ENCODE measurements around the gene CRLF1.
A peak's percentile ranks its signal among the peaks of the same experiment; 100 is the strongest.
"Not testable (repeated sequence)": the region's sequence is repeated elsewhere in the genome, so short reads cannot be mapped to it uniquely, and the experiment has no call there.

Gene CRLF1

GRCh38 chr19:18593367-18594095, 13.1 kb downstream of the CRLF1 start:
- H3K9me3 Mint-ChIP-seq = no peaks in the 10 kb centered on the region
- peaks cover 6% of the 10 kb centered on the region for H3K36me3 Mint-ChIP-seq
- H3K4me3 Mint-ChIP-seq = peak overlapping the region; percentile 32
- peak overlapping the region; percentile 49 for H3K27ac Mint-ChIP-seq
- H3K27me3 Mint-ChIP-seq = peaks cover 25% of the 10 kb centered on the region
- peaks cover 41% of the 10 kb centered on the region for H3K4me1 Mint-ChIP-seq
- ATAC-seq = no peak

- peaks cover 47% of the 10 kb centered on the region for H3K4me1 Mint-ChIP-seq
- not testable (repeated sequence) for H3K27ac Mint-ChIP-seq, H3K4me3 Mint-ChIP-seq
These were observed 13.9 kb downstream of the CRLF1 start for GRCh38 chr19:18592732-18593131.

GRCh38 chr19:18591735-18592385, 14.7 kb downstream of the CRLF1 start:
- H3K36me3 Mint-ChIP-seq = peaks cover 6% of the 10 kb centered on the region
- ATAC-seq = no peak
- peak overlapping the region; percentile 48 for H3K4me3 Mint-ChIP-seq
- peaks cover 14% of the 10 kb centered on the region for H3K27me3 Mint-ChIP-seq
- no peak overlapping the region for H3K27ac Mint-ChIP-seq
- peaks cover 51% of the 10 kb centered on the region for H3K4me1 Mint-ChIP-seq
- no peaks in the 10 kb centered on the region for H3K9me3 Mint-ChIP-seq

More at GRCh38 chr19:18592732-18593131, 13.9 kb downstream of the CRLF1 start:
- H3K36me3 Mint-ChIP-seq, ATAC-seq, H3K9me3 Mint-ChIP-seq: not testable (repeated sequence)
- H3K27me3 Mint-ChIP-seq = peaks cover 17% of the 10 kb centered on the region

GRCh38 chr19:18590273-18591272, 16.0 kb downstream of the CRLF1 start:
- Mint-ChIP-seq H3K36me3 (peaks cover 6% of the 10 kb centered on the region), H3K4me3 (peak overlapping the region; percentile 86), H3K27ac (peak overlapping the region; percentile 92), H3K27me3 (peaks cover 1% of the 10 kb centered on the region), H3K9me3 (no peaks in the 10 kb centered on the region), H3K4me1 (peaks cover 56% of the 10 kb centered on the region)
- no peak for ATAC-seq

GRCh38 chr19:18589380-18590272, 17.0 kb downstream of the CRLF1 start:
- H3K4me3 Mint-ChIP-seq = peak overlapping the region; percentile 86
- no peaks in the 10 kb centered on the region for H3K27me3 Mint-ChIP-seq
- peaks cover 57% of the 10 kb centered on the region for H3K4me1 Mint-ChIP-seq
- H3K9me3 Mint-ChIP-seq = no peaks in the 10 kb centered on the region
- peak overlapping the region; percentile 92 for H3K27ac Mint-ChIP-seq
- ATAC-seq = peak; percentile 64
- H3K36me3 Mint-ChIP-seq = peaks cover 6% of the 10 kb centered on the region

GRCh38 chr19:18588611-18589379, 17.8 kb downstream of the CRLF1 start, which contains the start of gene REX1BD:
REX1BD (plus strand) TSS chr19:18588798; CDS start chr19:18588802, 4 bp downstream.
- Mint-ChIP-seq H3K27ac (peak within 1 kb of the TSS; percentile 92), H3K9me3 (no peaks in the 10 kb centered on the region), H3K27me3 (no peaks in the 10 kb centered on the region)

GRCh38 chr19:18587962-18588610, 18.5 kb downstream of the CRLF1 start:
- peak overlapping the region; percentile 86 for H3K4me3 Mint-ChIP-seq
- H3K4me1 Mint-ChIP-seq = peaks cover 46% of the 10 kb centered on the region
- no peak for ATAC-seq
- H3K27me3 Mint-ChIP-seq = no peaks in the 10 kb centered on the region
- H3K9me3 Mint-ChIP-seq = no peaks in the 10 kb centered on the region
- peak overlapping the region; percentile 92 for H3K27ac Mint-ChIP-seq
- peaks cover 6% of the 10 kb centered on the region for H3K36me3 Mint-ChIP-seq

More at GRCh38 chr19:18588611-18589379, 17.8 kb downstream of the CRLF1 start, which contains the start of gene REX1BD:
- Mint-ChIP-seq H3K36me3 (peaks cover 6% of the 10 kb centered on the region), H3K4me1 (peaks cover 53% of the 10 kb centered on the region), H3K4me3 (peak within 1 kb of the TSS; percentile 86)
- ATAC-seq = peak; percentile 95

GRCh38 chr19:18587561-18587960, 19.0 kb downstream of the CRLF1 start:
- Mint-ChIP-seq H3K27ac (peak overlapping the region; percentile 92), H3K36me3 (peaks cover 6% of the 10 kb centered on the region), H3K4me1 (peaks cover 46% of the 10 kb centered on the region), H3K9me3 (no peaks in the 10 kb centered on the region), H3K27me3 (no peaks in the 10 kb centered on the region), H3K4me3 (peak overlapping the region; percentile 86)
- no peak for ATAC-seq

- peaks cover 46% of the 10 kb centered on the region for H3K4me1 Mint-ChIP-seq
- no peaks in the 10 kb centered on the region for H3K27me3 Mint-ChIP-seq
- ATAC-seq = no peak
- peak overlapping the region; percentile 55 for H3K27ac Mint-ChIP-seq
- H3K4me3 Mint-ChIP-seq = no peak overlapping the region
- H3K36me3 Mint-ChIP-seq = peaks cover under 1% of the 10 kb centered on the region
- H3K9me3 Mint-ChIP-seq = no peaks in the 10 kb centered on the region
These were observed 20.3 kb downstream of the CRLF1 start for GRCh38 chr19:18586306-18586705.

GRCh38 chr19:18580311-18580710, 26.3 kb downstream of the CRLF1 start:
- ATAC-seq = no peak
- no peak overlapping the region for H3K27ac Mint-ChIP-seq
- H3K36me3 Mint-ChIP-seq = peaks cover 31% of the 10 kb centered on the region
- no peak overlapping the region for H3K4me3 Mint-ChIP-seq
- H3K9me3 Mint-ChIP-seq = no peaks in the 10 kb centered on the region
- no peaks in the 10 kb centered on the region for H3K27me3 Mint-ChIP-seq
- H3K4me1 Mint-ChIP-seq = peaks cover 3% of the 10 kb centered on the region

GRCh38 chr19:18577365-18577914, 29.2 kb downstream of the CRLF1 start:
- Mint-ChIP-seq H3K9me3 (no peaks in the 10 kb centered on the region), H3K36me3 (peaks cover 57% of the 10 kb centered on the region), H3K4me1 (peaks cover 23% of the 10 kb centered on the region), H3K4me3 (no peak overlapping the region), H3K27me3 (no peaks in the 10 kb centered on the region), H3K27ac (no peak overlapping the region)
- ATAC-seq = no peak

- Mint-ChIP-seq H3K4me3 (no peak overlapping the region), H3K4me1 (peaks cover 26% of the 10 kb centered on the region), H3K27ac (no peak overlapping the region)
These were observed 30.2 kb downstream of the CRLF1 start for GRCh38 chr19:18576383-18576782.

More at GRCh38 chr19:18576383-18576782, 30.2 kb downstream of the CRLF1 start:
- Mint-ChIP-seq H3K36me3 (peaks cover 60% of the 10 kb centered on the region), H3K9me3 (no peaks in the 10 kb centered on the region), H3K27me3 (no peaks in the 10 kb centered on the region)
- no peak for ATAC-seq
